Astrocyte of the cerebellum (primary cell): ENCODE data around the gene SLC9A5.

Experiments used
- DNase-seq: peaks from one replicate; pipeline ENCODE4 v3.0.0-alpha.2; 2011; ENCODE audit warnings: low read depth
- H3K4me3 ChIP-seq: 2 replicates; pipeline ENCODE4 v1.5.1; 2011; ENCODE audit warnings: mild to moderate bottlenecking, low read depth, low read length, moderate library complexity
- in situ Hi-C: cut with HindIII; loops from 2 replicates; pipeline ENCODE4 v1.10.0; 2017; ENCODE audit warnings: low sequenced_read_pairs
- TF ChIP-seq, protein P1 (sequence below): IDR thresholded peaks from 2 replicates; pipeline ENCODE4 v1.5.1; 2012; ENCODE audit warnings: low read length, low read depth, moderate library complexity, mild to moderate bottlenecking; ENCODE audit errors: missing control alignments

SLC9A5 gene

GRCh38 chr16:67202426-67202825, 46.4 kb upstream of the SLC9A5 start:
- H3K4me3 ChIP-seq = no peak overlapping the region
- in situ Hi-C loops = no loop called here
- TF ChIP-seq, protein P1, sequence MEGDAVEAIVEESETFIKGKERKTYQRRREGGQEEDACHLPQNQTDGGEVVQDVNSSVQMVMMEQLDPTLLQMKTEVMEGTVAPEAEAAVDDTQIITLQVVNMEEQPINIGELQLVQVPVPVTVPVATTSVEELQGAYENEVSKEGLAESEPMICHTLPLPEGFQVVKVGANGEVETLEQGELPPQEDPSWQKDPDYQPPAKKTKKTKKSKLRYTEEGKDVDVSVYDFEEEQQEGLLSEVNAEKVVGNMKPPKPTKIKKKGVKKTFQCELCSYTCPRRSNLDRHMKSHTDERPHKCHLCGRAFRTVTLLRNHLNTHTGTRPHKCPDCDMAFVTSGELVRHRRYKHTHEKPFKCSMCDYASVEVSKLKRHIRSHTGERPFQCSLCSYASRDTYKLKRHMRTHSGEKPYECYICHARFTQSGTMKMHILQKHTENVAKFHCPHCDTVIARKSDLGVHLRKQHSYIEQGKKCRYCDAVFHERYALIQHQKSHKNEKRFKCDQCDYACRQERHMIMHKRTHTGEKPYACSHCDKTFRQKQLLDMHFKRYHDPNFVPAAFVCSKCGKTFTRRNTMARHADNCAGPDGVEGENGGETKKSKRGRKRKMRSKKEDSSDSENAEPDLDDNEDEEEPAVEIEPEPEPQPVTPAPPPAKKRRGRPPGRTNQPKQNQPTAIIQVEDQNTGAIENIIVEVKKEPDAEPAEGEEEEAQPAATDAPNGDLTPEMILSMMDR = no peak
- DNase-seq = no peak

GRCh38 chr16:67202956-67203493, 45.8 kb upstream of the SLC9A5 start:
- H3K4me3 ChIP-seq = no peak overlapping the region
- in situ Hi-C loops = no loop called here
- DNase-seq = no peak
- TF ChIP-seq, protein P1 = no peak

GRCh38 chr16:67204076-67204475, 44.7 kb upstream of the SLC9A5 start:
- DNase-seq = no peak
- TF ChIP-seq, protein P1 = no peak
- no peak overlapping the region for H3K4me3 ChIP-seq
- in situ Hi-C loops = no loop called here

DNA sequence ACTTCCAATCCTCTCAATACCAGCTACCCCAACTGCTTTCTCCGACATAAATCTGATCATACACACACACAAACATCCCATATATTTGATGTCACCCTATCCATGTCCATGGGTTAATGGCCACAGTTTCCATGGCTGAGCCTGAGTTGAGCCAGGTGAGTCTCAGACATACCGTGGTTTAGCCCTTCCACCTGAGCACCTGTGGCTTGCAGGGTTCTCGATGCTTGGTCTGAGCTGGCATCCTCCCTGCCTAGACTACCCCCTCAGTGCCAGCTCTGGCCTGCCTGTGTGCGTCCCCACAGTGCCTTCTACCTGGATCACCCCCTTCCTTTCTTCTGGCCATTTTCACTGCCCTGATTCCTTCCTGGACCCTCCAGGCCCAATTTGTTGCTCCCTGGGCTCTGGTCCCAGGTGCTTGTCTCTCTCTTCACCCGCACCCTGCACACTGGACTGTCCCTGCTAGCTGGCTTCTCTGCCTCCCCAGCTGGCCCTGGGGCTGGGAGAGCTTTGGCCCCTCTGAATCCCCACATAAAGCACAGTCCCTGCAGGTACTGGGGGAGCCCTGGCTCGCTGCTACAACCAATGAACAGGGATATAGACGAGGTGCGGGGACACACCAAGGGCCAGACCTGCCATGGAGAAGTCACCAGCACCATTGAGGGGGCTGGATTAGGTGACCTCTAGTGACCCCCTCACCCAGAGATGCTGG, 42.5 kb upstream of the SLC9A5 start:
- in situ Hi-C loops = no loop called here
- H3K4me3 ChIP-seq = no peak overlapping the region
- TF ChIP-seq, protein P1 = no peak
- no peak for DNase-seq

DNA sequence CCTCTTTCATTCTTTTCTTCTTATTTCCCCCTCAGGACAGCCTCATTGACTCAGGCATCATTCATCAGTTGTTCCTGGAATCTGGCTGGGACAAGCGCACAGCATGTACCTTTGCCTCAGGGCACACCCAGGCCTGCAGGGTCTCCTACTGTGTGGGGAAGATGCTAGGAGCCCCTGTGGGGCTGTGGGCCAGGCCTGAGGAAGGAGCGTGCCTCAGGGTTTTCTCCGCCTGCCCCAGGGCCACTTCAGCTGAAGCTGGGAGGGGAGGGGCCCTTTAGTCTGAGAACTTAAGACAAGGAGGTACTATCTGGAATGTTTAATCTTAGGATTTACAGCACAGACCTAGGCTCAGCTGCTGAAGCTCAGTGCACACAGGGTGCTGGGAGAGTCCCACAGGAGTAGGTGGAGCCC, 41.9 kb upstream of the SLC9A5 start:
- TF ChIP-seq, protein P1 = no peak
- no peak overlapping the region for H3K4me3 ChIP-seq
- no peak for DNase-seq
- in situ Hi-C loops = no loop called here

- in situ Hi-C loops = no loop called here
- DNase-seq = no peak
- H3K4me3 ChIP-seq = no peak overlapping the region
- TF ChIP-seq, protein P1 = no peak
Observed at GRCh38 chr16:67207249-67208091, 41.3 kb upstream of the SLC9A5 start.
